ENCODE results near the gene HEXB.

DNA sequence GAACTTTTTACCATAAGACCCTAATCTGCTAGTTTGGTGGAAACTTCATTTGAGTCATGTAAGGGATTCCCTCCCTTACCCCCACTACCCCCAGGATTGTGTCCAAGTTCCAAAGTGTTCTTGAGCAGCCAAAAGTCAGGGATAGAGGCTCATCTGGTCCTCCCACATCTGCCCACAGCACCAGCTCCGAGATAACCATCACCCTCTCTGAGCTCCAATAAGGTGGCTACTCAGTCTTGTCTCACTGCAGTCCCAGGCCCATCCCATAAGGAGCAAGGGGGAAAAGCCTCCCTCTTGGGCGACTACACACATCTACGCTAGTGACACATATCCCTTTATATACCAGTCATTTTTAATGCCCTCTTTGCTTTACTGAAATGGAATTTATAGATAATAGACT lies 32.5 kb upstream of the HEXB start:
- TF ChIP-seq, protein P1, sequence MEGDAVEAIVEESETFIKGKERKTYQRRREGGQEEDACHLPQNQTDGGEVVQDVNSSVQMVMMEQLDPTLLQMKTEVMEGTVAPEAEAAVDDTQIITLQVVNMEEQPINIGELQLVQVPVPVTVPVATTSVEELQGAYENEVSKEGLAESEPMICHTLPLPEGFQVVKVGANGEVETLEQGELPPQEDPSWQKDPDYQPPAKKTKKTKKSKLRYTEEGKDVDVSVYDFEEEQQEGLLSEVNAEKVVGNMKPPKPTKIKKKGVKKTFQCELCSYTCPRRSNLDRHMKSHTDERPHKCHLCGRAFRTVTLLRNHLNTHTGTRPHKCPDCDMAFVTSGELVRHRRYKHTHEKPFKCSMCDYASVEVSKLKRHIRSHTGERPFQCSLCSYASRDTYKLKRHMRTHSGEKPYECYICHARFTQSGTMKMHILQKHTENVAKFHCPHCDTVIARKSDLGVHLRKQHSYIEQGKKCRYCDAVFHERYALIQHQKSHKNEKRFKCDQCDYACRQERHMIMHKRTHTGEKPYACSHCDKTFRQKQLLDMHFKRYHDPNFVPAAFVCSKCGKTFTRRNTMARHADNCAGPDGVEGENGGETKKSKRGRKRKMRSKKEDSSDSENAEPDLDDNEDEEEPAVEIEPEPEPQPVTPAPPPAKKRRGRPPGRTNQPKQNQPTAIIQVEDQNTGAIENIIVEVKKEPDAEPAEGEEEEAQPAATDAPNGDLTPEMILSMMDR (IDR thresholded peaks at IDR 0.05): no peak
- no peak for TF ChIP-seq POLR2A (IDR thresholded peaks at IDR 0.05)
